Activated CD4-positive, alpha-beta T cell treated with anti-CD3 and anti-CD28 coated beads, Interleukin-2, amount 50 U/mL, for 1 hour (primary cell): ENCODE data around the gene SSC5D.

Experiments used
- DNase-seq: peaks from one replicate; pipeline ENCODE4 v3.0.0-alpha.2; 2020

Gene SSC5D

GRCh38 chr19:55539090-55539984 lies 51.1 kb downstream of the SSC5D start:
- DNase-seq, result no peak

GRCh38 chr19:55540619-55541018 lies 52.4 kb downstream of the SSC5D start:
- DNase-seq, result no peak

- DNase-seq, result no peak
Measured at GRCh38 chr19:55541091-55541490, 52.9 kb downstream of the SSC5D start.

GRCh38 chr19:55542292-55542855 lies 54.1 kb downstream of the SSC5D start:
- no peak for DNase-seq

GRCh38 chr19:55543567-55543966 lies 55.3 kb downstream of the SSC5D start:
- DNase-seq, result no peak

- DNase-seq, result no peak
Measured at GRCh38 chr19:55544014-55544413, 55.8 kb downstream of the SSC5D start.

- DNase-seq, result no peak
Measured at GRCh38 chr19:55544776-55545439, 56.7 kb downstream of the SSC5D start.

GRCh38 chr19:55545443-55545842 lies 57.2 kb downstream of the SSC5D start, which contains the start of gene SBK3:
Gene SBK3 (minus strand): TSS chr19:55545543. CDS start chr19:55545543, 0 bp downstream.
- no peak for DNase-seq

GRCh38 chr19:55546011-55546410 lies 57.8 kb downstream of the SSC5D start:
- no peak for DNase-seq

- no peak for DNase-seq
Measured at GRCh38 chr19:55546822-55547614, 58.8 kb downstream of the SSC5D start.

- no peak for DNase-seq
Measured at GRCh38 chr19:55549500-55550320, 61.5 kb downstream of the SSC5D start.

GRCh38 chr19:55550321-55550650 lies 62.0 kb downstream of the SSC5D start:
- no peak for DNase-seq

- DNase-seq, result no peak
Measured at GRCh38 chr19:55552206-55552605, 64.0 kb downstream of the SSC5D start.

- no peak for DNase-seq
Measured at GRCh38 chr19:55552620-55553019, 64.4 kb downstream of the SSC5D start.

GRCh38 chr19:55553217-55554182 lies 65.3 kb downstream of the SSC5D start:
- no peak for DNase-seq

- no peak for DNase-seq
Measured at GRCh38 chr19:55554302-55554701, 66.1 kb downstream of the SSC5D start.

- DNase-seq, result no peak
Measured at GRCh38 chr19:55554741-55555152, 66.5 kb downstream of the SSC5D start.

- DNase-seq, result no peak
Measured at GRCh38 chr19:55559684-55560083, 71.4 kb downstream of the SSC5D start.

- no peak for DNase-seq
Measured at GRCh38 chr19:55563261-55563690, 75.0 kb downstream of the SSC5D start.

- no peak for DNase-seq
Measured at GRCh38 chr19:55566823-55567222, 78.6 kb downstream of the SSC5D start.
